PC-9 (cell line): ENCODE data around the gene UPF2.

Experiments used
- CTCF ChIP-seq: fragments of 200-600 bp; sonication (generic); conservative IDR thresholded peaks from 2 replicates; pipeline ENCODE4 v1.6.1; 2017; ENCODE audit warnings: mixed run types, antibody characterized with exemption, mild to moderate bottlenecking, moderate library complexity
- EZH2 ChIP-seq: fragments of 200-600 bp; sonication (generic); IDR thresholded peaks from 2 replicates; pipeline ENCODE4 v1.8.0; 2017; ENCODE audit warnings: antibody characterized with exemption, low read depth

GRCh38 chr10:12019283-12019971, 23.2 kb downstream of the UPF2 start:
- TF ChIP-seq CTCF (no peak), EZH2 (no peak)
